ENCODE data around the gene GADL1. TPM values are rescaled to one million over a fixed set of nuclear protein-coding genes. Genes with fewer than 3 reads are reported as not detected.

Gene GADL1
- total RNA-seq, 1 donor from 2014 or later: 0.12 TPM

GRCh38 chr3:30690199-30690598, 204.3 kb downstream of the GADL1 start:
- no peak for TF ChIP-seq CTCF (conservative IDR thresholded peaks at IDR 0.05)
- peaks cover 36% of the 10 kb centered on the region for H3K4me1 Mint-ChIP-seq

GRCh38 chr3:30688776-30689641, 205.5 kb downstream of the GADL1 start:
- peaks cover 10% of the 10 kb centered on the region for H3K36me3 Mint-ChIP-seq (ENCODE audit: low read depth)
- TF ChIP-seq CTCF (conservative IDR thresholded peaks at IDR 0.05): no peak

More at GRCh38 chr3:30690199-30690598, 204.3 kb downstream of the GADL1 start:
- Mint-ChIP-seq H3K27me3 (ENCODE audit: low read depth) (no peaks in the 10 kb centered on the region), H3K4me3 (no peak overlapping the region), H3K9me3 (no peaks in the 10 kb centered on the region), H3K27ac (ENCODE audit: unreplicated experiment) (no peak overlapping the region), H3K36me3 (ENCODE audit: low read depth) (peaks cover 9% of the 10 kb centered on the region)
- DNase-seq (ENCODE audit: low read depth, low spot score): no peak

GRCh38 chr3:30687930-30688570, 206.4 kb downstream of the GADL1 start:
- Mint-ChIP-seq H3K27ac (ENCODE audit: unreplicated experiment) (no peak overlapping the region), H3K36me3 (ENCODE audit: low read depth) (peaks cover 11% of the 10 kb centered on the region), H3K4me3 (no peak overlapping the region), H3K27me3 (ENCODE audit: low read depth) (no peaks in the 10 kb centered on the region), H3K9me3 (no peaks in the 10 kb centered on the region), H3K4me1 (peaks cover 34% of the 10 kb centered on the region)
- no peak for DNase-seq (ENCODE audit: low read depth, low spot score)
- no peak for TF ChIP-seq CTCF (conservative IDR thresholded peaks at IDR 0.05)

More at GRCh38 chr3:30688776-30689641, 205.5 kb downstream of the GADL1 start:
- Mint-ChIP-seq H3K9me3 (no peaks in the 10 kb centered on the region), H3K4me1 (peaks cover 38% of the 10 kb centered on the region), H3K27ac (ENCODE audit: unreplicated experiment) (peak overlapping the region; percentile 90), H3K4me3 (no peak overlapping the region), H3K27me3 (ENCODE audit: low read depth) (no peaks in the 10 kb centered on the region)
- no peak for DNase-seq (ENCODE audit: low read depth, low spot score)

- peaks cover 7% of the 10 kb centered on the region for H3K36me3 Mint-ChIP-seq (ENCODE audit: low read depth)
- H3K27me3 Mint-ChIP-seq (ENCODE audit: low read depth): no peaks in the 10 kb centered on the region
- TF ChIP-seq CTCF (conservative IDR thresholded peaks at IDR 0.05): no peak
- no peaks in the 10 kb centered on the region for H3K9me3 Mint-ChIP-seq
- no peak overlapping the region for H3K4me3 Mint-ChIP-seq
- peaks cover 35% of the 10 kb centered on the region for H3K4me1 Mint-ChIP-seq
- no peak for DNase-seq (ENCODE audit: low read depth, low spot score)
- H3K27ac Mint-ChIP-seq (ENCODE audit: unreplicated experiment): no peak overlapping the region
These were observed 207.7 kb downstream of the GADL1 start for GRCh38 chr3:30686799-30687198.

- no peak for DNase-seq (ENCODE audit: low read depth, low spot score)
- Mint-ChIP-seq H3K36me3 (ENCODE audit: low read depth) (peaks cover 7% of the 10 kb centered on the region), H3K4me1 (peaks cover 42% of the 10 kb centered on the region), H3K9me3 (no peaks in the 10 kb centered on the region), H3K27ac (ENCODE audit: unreplicated experiment) (no peak overlapping the region), H3K27me3 (ENCODE audit: low read depth) (no peaks in the 10 kb centered on the region), H3K4me3 (no peak overlapping the region)
- no peak for TF ChIP-seq CTCF (conservative IDR thresholded peaks at IDR 0.05)
These were observed 208.3 kb downstream of the GADL1 start for GRCh38 chr3:30686176-30686575.
